Spleen (tissue), 11 donors: ENCODE measurements around the gene KIAA0586. TPM values are rescaled to one million over a fixed set of nuclear protein-coding genes. Genes with fewer than 3 reads are reported as not detected.

Experiments used
- DNase-seq: peaks from one replicate; pipeline ENCODE4 v3.0.0-alpha.2; 2020
- H3K27ac ChIP-seq, 8 donors: fragments of 200-600 bp; sonication (generic) in 7 of 8; 1 replicate in 4 of 8; 2 replicates in 4 of 8; pipeline versions ENCODE4 v1.5.0 to v1.8.0; 2016 to 2021; ENCODE audit warnings: inconsistent platforms in 4 of 8, mild to moderate bottlenecking in 4 of 8, moderate library complexity in 1 of 8
- H3K27me3 ChIP-seq, 7 donors: fragments of 200-600 bp; sonication (generic) in 6 of 7; replicated peaks in 1 of 7; 1 replicate in 4 of 7; 2 replicates in 3 of 7; pipeline versions ENCODE4 v1.5.0 to v1.8.0; 2016 to 2021; ENCODE audit warnings: inconsistent platforms in 3 of 7, mild to moderate bottlenecking in 1 of 7
- H3K36me3 ChIP-seq, 6 donors: fragments of 200-600 bp; sonication (generic) in 5 of 6; 1 replicate in 4 of 6; 2 replicates in 2 of 6; pipeline versions ENCODE4 v1.5.0 to v1.8.0; 2016 to 2021; ENCODE audit warnings: inconsistent platforms in 2 of 6
- H3K4me1 ChIP-seq, 6 donors: fragments of 200-600 bp; sonication (generic) in 5 of 6; 1 replicate in 3 of 6; 2 replicates in 3 of 6; pipeline versions ENCODE4 v1.5.0 to v1.8.0; 2016 to 2021; ENCODE audit warnings: inconsistent platforms in 3 of 6
- H3K4me3 ChIP-seq, 8 donors: fragments of 200-600 bp; sonication (generic) in 7 of 8; 1 replicate in 4 of 8; 2 replicates in 4 of 8; pipeline versions ENCODE4 v1.5.0 to v1.8.0; 2016 to 2021; ENCODE audit warnings: inconsistent platforms in 4 of 8, mild to moderate bottlenecking in 4 of 8, moderate library complexity in 2 of 8
- H3K9me3 ChIP-seq, 8 donors: fragments of 200-600 bp; sonication (generic) in 7 of 8; 1 replicate in 4 of 8; 2 replicates in 4 of 8; pipeline versions ENCODE4 v1.5.0 to v1.8.0; 2016 to 2021; ENCODE audit warnings: inconsistent platforms in 4 of 8
- POLR2A ChIP-seq, 3 donors: fragments of 450-650 bp; IDR thresholded peaks; one replicate each; pipeline ENCODE4 v1.5.1; 2017; ENCODE audit warnings: antibody characterized with exemption in 3 of 3, mild to moderate bottlenecking in 1 of 3
- POLR2AphosphoS5 ChIP-seq, 3 donors: sonication (generic); formaldehyde crosslinking; IDR thresholded peaks; one replicate each; pipeline ENCODE4 v1.5.1; 2017; ENCODE audit warnings: antibody characterized with exemption in 3 of 3
- WGBS, 5 donors: extraction: QIAGEN DNeasy Blood & Tissue Kit in 3 of 5; methylation state at CpG; one replicate each; pipeline versions ENCODE4 v1.1.5 to v1.1.7; 2013 to 2018; 5-methylcytosine and 5-hydroxymethylcytosine counted together
- intact Hi-C: fragments of 100-400 bp; cut with DNase I; formaldehyde crosslinking; loops from one replicate; pipeline ENCODE4 v1.15.0; 2023; ENCODE audit warnings: low total_unique reads
- polyA plus RNA-seq, 3 donors: library from polyadenylated mRNA; stranded (reverse); fragments of 200-250 nt; gene quantifications; one replicate each; pipeline ENCODE4 v1.2.1, GENCODE V29; 2013
- total RNA-seq, 7 donors: library from RNA; depleted of rRNA in 3 of 7; stranded (reverse); fragments of >200 nt in 3 of 7; fragmentation: NEBNext Ultra II Directional in 4 of 7; extraction: Animal tissue kit (Norgen Biotek cat#: 25700) in 4 of 7; gene quantifications; one replicate each; pipeline versions ENCODE4 v1.1.0 to v1.2.1, GENCODE V29; 2016 to 2021
- TF ChIP-seq, protein P1 (sequence below), 11 experiments: fragments of 200-600 bp in 7 of 11; fragments of 450-650 bp in 4 of 11; sonication (generic) in 4 of 11; IDR thresholded peaks in 8 of 11; conservative IDR thresholded peaks in 3 of 11; 1 replicate in 7 of 11; 2 replicates in 4 of 11; pipeline versions ENCODE4 v1.4.0 to v1.8.0; 2016 to 2021; ENCODE audit warnings: antibody characterized with exemption in 11 of 11, inconsistent platforms in 4 of 11, mild to moderate bottlenecking in 1 of 11
- donor health status: healthy with polysubstance abuse.
- donor health status: DM: no; HTN: no; CAD: no; lungs with moderate emphysema.
- donor health status: DM: no; HTN: no; CAD: no.
- donor health status: Bipolar disorder and iron deficiency.
- donor health status: healthy.
- donor health status: DM: no; HTN: no; CAD: no.
- donor health status: DM: yes; HTN: yes; CAD: no.

Gene KIAA0586
- total and polyA plus RNA-seq, 10 donors: 4.7 to 27.5 (median 20.1) TPM

DNA sequence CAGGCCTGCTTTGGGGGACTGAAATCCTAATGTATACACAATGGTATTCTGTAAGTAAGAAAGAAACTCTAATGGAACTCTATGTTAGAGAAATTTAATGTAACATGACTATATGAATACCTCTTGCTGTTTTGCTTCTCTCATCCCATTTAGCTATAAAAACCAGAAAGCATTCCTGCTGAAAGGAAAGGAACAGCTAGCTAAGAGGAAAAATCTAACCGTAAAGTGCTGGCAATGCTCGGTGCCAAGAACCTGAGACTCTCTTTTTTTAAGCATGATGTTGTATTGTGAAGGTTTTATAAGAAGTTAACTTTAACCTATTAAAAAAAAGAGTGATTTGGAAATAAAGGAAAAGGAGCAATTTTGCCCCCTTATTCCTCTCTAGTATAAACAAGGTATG lies 134.6 kb downstream of the KIAA0586 start:
- intact Hi-C loops: no loop called here
- Histone ChIP-seq H3K9me3 (no peaks in the 10 kb centered on the region), H3K27ac (no peak overlapping the region), H3K4me1 (no peaks in the 10 kb centered on the region), H3K27me3 (no peaks in the 10 kb centered on the region), H3K4me3 (no peak overlapping the region), H3K36me3 (no peaks in the 10 kb centered on the region)
- DNase-seq: no peak
- TF ChIP-seq, protein P1, sequence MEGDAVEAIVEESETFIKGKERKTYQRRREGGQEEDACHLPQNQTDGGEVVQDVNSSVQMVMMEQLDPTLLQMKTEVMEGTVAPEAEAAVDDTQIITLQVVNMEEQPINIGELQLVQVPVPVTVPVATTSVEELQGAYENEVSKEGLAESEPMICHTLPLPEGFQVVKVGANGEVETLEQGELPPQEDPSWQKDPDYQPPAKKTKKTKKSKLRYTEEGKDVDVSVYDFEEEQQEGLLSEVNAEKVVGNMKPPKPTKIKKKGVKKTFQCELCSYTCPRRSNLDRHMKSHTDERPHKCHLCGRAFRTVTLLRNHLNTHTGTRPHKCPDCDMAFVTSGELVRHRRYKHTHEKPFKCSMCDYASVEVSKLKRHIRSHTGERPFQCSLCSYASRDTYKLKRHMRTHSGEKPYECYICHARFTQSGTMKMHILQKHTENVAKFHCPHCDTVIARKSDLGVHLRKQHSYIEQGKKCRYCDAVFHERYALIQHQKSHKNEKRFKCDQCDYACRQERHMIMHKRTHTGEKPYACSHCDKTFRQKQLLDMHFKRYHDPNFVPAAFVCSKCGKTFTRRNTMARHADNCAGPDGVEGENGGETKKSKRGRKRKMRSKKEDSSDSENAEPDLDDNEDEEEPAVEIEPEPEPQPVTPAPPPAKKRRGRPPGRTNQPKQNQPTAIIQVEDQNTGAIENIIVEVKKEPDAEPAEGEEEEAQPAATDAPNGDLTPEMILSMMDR (IDR thresholded peaks at IDR 0.05 in 8 of 11, conservative IDR thresholded peaks at IDR 0.05 in 3 of 11): no peak
- TF ChIP-seq POLR2AphosphoS5 (IDR thresholded peaks at IDR 0.05) (no peak), POLR2A (IDR thresholded peaks at IDR 0.05) (no peak)
- WGBS, 5 donors: 94 to 99% (median 95%) methylated on average over 2 of the region's 2 CpGs

- intact Hi-C loops: no loop called here
- no peaks in the 10 kb centered on the region for H3K9me3 ChIP-seq
Measured at GRCh38 chr14:58563978-58564377, 136.5 kb downstream of the KIAA0586 start.

GRCh38 chr14:58565832-58566231 lies 138.3 kb downstream of the KIAA0586 start:
- H3K36me3 ChIP-seq: no peaks in the 10 kb centered on the region
- intact Hi-C loops: no loop called here
- H3K4me1 ChIP-seq: no peaks in the 10 kb centered on the region
- DNase-seq: no peak
- no peak overlapping the region for H3K27ac ChIP-seq
- H3K27me3 ChIP-seq: no peaks in the 10 kb centered on the region
- H3K4me3 ChIP-seq: no peak overlapping the region
- no peak for TF ChIP-seq POLR2AphosphoS5 (IDR thresholded peaks at IDR 0.05)
- no peaks in the 10 kb centered on the region for H3K9me3 ChIP-seq
- WGBS, 5 donors: 87 to 90% (median 89%) methylated on average over 4 of the region's 4 CpGs

More at GRCh38 chr14:58563978-58564377, 136.5 kb downstream of the KIAA0586 start:
- H3K27ac ChIP-seq: no peak overlapping the region
- H3K4me1 ChIP-seq: no peaks in the 10 kb centered on the region
- TF ChIP-seq, protein P1 (IDR thresholded peaks at IDR 0.05 in 8 of 11, conservative IDR thresholded peaks at IDR 0.05 in 3 of 11): no peak
- TF ChIP-seq POLR2A (IDR thresholded peaks at IDR 0.05) (no peak), POLR2AphosphoS5 (IDR thresholded peaks at IDR 0.05) (no peak)
- no peaks in the 10 kb centered on the region for H3K27me3 ChIP-seq
- DNase-seq: no peak
- H3K4me3 ChIP-seq: no peak overlapping the region
- H3K36me3 ChIP-seq: no peaks in the 10 kb centered on the region
- WGBS, 5 donors: 76 to 80% (median 80%) methylated on average over 3 of the region's 3 CpGs

DNA sequence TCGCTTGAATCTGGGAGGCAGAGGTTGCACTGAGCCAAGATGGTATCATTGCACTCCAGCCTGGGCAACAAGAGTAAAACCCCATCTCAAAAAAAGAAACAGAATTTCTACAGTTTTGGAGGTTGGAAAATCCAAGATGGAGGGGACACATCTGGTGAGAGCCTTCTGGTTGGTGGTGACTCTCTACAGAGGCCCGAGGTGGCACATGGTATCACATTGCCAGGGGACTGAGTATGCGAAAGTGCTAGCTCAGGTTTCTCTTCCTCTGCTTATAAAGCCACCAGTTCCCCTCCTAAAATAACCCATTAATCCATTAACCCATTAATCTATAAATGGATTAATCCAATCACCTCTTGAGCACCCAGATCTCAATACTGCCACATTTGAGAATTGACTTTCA lies 139.5 kb downstream of the KIAA0586 start:
- TF ChIP-seq POLR2A (IDR thresholded peaks at IDR 0.05) (no peak), POLR2AphosphoS5 (IDR thresholded peaks at IDR 0.05) (no peak)
- TF ChIP-seq, protein P1 (IDR thresholded peaks at IDR 0.05 in 8 of 11, conservative IDR thresholded peaks at IDR 0.05 in 3 of 11): no peak
- no peak for DNase-seq
- intact Hi-C loops: no loop called here
- WGBS, 5 donors: 74 to 90% (median 82%) methylated on average over 2 to 3 of the region's 3 CpGs
- Histone ChIP-seq H3K4me1 (no peaks in the 10 kb centered on the region), H3K27ac (no peak overlapping the region), H3K4me3 (no peak overlapping the region), H3K27me3 (no peaks in the 10 kb centered on the region), H3K9me3 (no peaks in the 10 kb centered on the region), H3K36me3 (no peaks in the 10 kb centered on the region)

GRCh38 chr14:58568322-58568721 lies 140.8 kb downstream of the KIAA0586 start:
- Histone ChIP-seq H3K4me3 (no peak overlapping the region), H3K4me1 (no peaks in the 10 kb centered on the region), H3K9me3 (no peaks in the 10 kb centered on the region), H3K27ac (no peak overlapping the region), H3K36me3 (no peaks in the 10 kb centered on the region), H3K27me3 (no peaks in the 10 kb centered on the region)
- intact Hi-C loops: no loop called here
- TF ChIP-seq, protein P1 (IDR thresholded peaks at IDR 0.05 in 8 of 11, conservative IDR thresholded peaks at IDR 0.05 in 3 of 11): no peak
- TF ChIP-seq POLR2A (IDR thresholded peaks at IDR 0.05) (no peak), POLR2AphosphoS5 (IDR thresholded peaks at IDR 0.05) (no peak)
- WGBS, 5 donors: 85 to 92% (median 88%) methylated on average over 3 of the region's 3 CpGs
- no peak for DNase-seq
